NCI-H187 (cell line): ENCODE data around the gene KLF15.

Source experiments
- DNase-seq, 2 experiments: peaks; one replicate each; lab custom pipeline; 2025; lab: John Stamatoyannopoulos, UW

Gene KLF15

GRCh38 chr3:126357295-126358037, at the start of gene KLF15:
Gene KLF15 (minus strand): TSS chr3:126357408. CDS start chr3:126352922, 4,486 bp downstream.
- DNase-seq, result peak; percentile 7 to 60

DNA sequence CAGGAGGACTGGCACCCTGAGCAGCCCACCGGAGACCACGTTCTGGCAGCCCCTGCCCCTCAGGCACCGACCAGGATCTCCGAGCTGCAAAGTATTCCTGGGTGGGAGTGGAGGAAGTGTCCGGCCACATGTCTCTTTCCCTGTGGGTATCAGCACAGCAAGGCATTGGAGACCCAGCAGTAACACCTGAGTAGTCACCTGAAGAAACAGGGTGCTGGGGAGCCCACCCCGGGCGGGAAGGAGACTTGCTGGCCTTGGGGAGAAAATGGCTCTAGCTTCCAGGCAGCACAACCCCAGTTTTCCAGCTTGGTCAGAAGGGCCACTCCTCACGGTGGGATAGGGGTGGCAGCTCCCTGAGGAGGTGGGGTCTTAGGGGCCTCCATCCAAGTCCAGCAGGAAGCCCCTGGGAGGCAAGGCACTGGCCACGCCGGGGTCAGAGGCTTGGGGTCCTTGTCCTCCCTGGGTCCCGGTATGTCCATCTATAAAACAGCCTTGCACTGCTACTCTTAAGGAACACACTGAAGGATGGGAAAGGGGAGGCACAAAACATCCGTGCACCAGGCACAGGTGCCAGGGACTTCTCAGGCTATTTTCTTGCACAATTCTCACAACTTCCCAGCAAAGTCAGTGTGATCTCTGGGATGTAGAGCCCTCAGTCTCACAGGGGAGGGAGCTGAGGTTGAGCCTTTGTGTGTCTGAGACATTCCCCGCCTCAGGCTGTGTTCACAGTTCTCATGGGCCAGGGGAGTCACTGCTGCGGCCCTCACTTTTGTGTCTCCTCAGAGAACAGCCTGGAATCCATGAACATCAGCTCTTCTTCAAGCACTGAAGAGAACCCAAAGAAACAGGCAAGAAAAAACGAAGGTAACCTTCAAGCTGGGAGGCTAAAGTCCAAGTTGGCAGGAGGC, 49.4 kb upstream of the KLF15 start:
- no peak for DNase-seq

GRCh38 chr3:126402666-126403302, 45.6 kb upstream of the KLF15 start:
- DNase-seq, result no peak

GRCh38 chr3:126402178-126402577, 45.0 kb upstream of the KLF15 start:
- DNase-seq, result no peak

- DNase-seq, result no peak
Observed at GRCh38 chr3:126401611-126402160, 44.5 kb upstream of the KLF15 start.

- no peak for DNase-seq
Observed at GRCh38 chr3:126399756-126400155, 42.5 kb upstream of the KLF15 start.

DNA sequence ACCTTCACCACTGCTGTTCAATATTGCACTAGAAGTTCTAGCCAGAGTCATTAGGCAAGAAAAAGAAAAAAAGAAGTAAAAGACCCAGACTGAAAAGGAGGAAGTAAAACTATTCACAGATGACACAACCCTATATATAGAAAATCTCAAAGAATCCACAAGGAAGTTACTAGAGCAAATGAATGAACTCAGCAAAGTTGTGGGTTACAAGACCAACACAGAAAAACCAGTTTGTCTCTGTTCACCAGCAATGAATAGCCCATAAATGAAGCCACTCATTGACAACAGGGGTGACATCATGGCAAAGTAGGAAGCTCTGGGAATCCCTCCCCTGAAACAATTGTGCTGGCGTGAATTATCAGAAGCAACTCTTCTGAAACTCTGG, 42.1 kb upstream of the KLF15 start:
- no peak for DNase-seq

GRCh38 chr3:126398423-126399350, 41.5 kb upstream of the KLF15 start:
- no peak for DNase-seq

- no peak for DNase-seq
Observed at GRCh38 chr3:126397610-126398422, 40.6 kb upstream of the KLF15 start.

DNA sequence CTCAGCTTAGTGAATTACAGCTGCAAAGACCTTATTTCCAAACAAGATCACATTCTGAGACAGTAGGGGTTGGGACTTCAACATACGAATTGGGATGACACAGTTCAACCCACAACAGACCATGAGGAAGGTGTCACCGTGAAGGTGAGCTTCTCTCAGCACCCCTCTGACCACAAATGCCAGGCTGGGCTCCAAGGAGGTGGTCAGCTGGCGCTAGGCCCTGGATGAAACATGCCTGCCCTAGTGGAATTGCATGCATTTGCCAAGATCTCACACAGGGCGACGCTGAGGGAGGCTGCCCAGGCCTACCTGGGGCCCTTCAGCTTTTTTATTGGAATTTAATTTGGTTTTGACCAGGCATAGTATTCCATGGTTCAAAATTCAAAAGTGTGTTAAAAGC, 39.3 kb upstream of the KLF15 start:
- no peak for DNase-seq

- no peak for DNase-seq
Observed at GRCh38 chr3:126395846-126396513, 38.8 kb upstream of the KLF15 start.

DNA sequence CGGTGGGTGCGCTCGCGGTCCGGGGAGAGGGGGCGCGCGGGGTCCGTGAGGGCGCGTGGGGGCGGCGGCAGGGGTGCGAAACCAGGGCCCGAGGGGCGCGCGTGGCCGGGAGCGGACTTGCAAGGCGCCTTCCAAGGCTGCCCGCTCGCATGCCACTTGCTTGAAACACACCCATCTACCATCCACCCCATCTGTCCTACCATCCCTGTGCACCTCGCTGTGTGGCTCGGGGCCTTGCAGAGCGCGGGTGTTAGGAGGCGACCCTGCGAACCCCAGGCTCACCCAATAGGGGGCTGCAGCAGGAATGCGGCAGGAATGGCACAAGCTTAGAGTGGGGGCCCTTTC, 37.7 kb upstream of the KLF15 start:
- DNase-seq, result no peak

DNA sequence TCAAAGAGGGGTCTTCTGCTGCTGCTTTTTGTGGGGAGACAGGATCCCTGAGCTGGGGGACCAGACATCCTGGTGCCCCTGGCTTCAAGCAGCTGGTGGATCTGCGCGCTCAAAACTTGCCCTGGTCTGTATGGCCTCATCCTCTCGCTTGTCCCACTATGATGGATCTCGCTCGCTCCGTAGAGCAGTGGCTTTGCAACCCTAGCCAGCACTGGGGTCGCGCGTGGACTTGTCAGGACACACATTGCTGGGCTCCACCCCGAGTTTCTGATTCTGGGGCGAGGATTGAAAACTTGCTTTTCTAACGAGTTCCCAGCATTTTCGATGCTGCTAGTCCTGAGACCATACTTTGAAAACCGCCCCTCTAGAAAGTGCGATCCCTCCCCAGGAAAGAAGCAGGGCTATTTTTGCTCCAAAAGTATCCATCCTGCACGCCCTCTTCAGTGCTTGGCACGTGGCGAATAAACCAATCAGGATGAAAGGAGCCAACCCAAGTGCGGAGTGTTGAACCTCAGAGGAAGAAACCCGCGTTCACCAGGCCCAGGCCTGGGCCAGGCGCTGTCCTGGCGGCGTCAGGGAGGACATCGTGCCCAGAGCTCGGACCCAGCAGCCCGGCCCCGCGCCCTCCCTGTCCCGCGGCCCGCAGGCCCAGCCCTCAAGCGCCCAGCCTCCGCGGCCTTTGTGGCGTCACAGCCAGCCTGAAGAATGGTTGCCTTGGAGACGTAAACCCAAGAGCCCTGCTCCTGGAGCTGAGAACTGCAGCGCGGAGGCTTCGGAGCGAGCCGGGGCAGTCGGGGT, 37.2 kb upstream of the KLF15 start, which contains the start of gene CFAP100:
CFAP100 (plus strand) TSS at position 731 of the 798 bp plus-strand sequence. CDS start 1,092 bp downstream, outside the sequence.
- peak in 1 of 2 experiments; percentile 36 for DNase-seq

DNA sequence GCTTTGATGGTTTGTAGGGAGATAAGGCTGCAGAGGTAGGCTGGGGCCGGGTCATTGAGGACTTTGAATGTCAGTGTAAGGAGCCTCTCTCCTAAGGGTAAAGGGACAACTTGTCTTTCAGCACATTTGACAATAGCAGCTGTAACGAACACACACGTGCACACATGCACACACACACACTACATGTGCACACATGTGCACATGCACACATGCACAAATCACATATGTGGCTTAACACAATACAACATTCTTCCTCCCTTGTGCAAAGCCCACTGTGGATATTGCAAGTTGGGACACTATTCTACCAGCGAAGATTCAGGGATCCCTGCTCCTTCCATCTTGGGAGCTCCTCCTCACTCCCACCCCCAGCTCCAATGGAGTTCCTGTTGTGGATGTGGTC, 36.4 kb upstream of the KLF15 start:
- no peak for DNase-seq

DNA sequence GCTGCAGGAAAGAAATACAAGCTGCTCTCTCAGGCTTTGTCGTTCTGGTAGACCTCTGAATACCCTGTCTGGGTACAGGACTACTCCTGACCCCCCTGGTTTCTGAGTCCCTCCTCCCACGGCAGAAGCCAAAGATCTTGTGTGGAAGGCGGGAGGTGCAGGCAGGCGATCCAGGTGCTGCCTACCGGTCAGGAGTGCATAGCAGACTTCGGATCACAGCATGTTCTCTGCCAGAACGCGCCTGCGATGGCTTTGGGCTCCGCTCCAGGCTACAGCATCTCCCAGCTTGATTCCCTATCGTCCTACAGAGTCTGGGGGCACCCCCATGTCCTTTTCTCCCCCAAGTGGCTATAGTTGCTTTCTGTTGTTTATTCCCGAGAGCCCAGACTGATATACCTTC, 35.0 kb upstream of the KLF15 start:
- no peak for DNase-seq

DNA sequence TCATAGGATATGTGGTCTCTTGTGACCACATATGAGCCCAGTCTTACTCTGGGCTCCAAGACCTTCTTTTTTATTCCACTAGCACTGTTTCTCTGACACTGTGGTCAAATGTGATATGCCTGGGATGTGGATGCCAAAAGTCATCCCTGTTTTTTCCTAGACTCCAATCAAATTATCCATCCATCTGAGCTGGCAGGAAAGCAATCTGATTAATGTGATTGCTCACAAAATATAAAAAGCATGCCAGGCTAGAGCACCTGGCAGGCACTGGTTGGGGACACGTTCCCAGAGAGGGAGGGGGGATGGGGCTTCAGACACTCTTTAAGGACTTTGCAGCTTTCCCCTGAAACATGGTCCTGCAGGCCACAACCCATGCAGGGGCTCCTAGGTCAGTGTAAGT, 34.4 kb upstream of the KLF15 start:
- no peak for DNase-seq

GRCh38 chr3:126390751-126391150, 33.5 kb upstream of the KLF15 start:
- no peak for DNase-seq

- no peak for DNase-seq
Observed at GRCh38 chr3:126390201-126390600, 33.0 kb upstream of the KLF15 start.

DNA sequence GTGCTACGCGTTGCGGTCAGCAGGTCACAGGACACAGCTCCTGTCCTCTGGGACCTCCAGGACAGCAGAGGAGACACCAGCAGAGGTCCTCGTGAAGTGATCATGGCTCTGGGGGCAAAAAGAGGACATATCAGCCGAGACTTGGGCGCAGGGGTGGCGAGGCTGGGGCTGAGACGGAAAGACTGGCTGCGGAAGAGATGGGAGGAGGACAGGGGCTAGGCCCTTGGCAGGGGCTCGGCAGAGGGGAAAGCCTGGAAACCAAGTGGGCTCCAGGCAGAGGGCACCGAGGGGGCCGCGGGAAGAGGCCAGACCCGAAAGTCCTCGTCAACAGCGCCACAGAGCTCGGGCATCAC, 32.6 kb upstream of the KLF15 start:
- DNase-seq, result no peak
